GM12891 (cell line): ENCODE measurements around the gene CLDN19.

Experiments used
- POLR2A ChIP-seq: IDR thresholded peaks from 2 replicates; pipeline ENCODE4 v1.6.1; 2011; ENCODE audit warnings: low read depth, low read length, control low read depth
- POLR2AphosphoS5 ChIP-seq: IDR thresholded peaks from 2 replicates; pipeline ENCODE4 v1.6.1; 2011; ENCODE audit warnings: low read depth, low read length, control low read depth
- SPI1 ChIP-seq: IDR thresholded peaks from 2 replicates; pipeline ENCODE4 v1.6.1; 2011; ENCODE audit warnings: low read depth, low read length, control low read depth
- TAF1 ChIP-seq: IDR thresholded peaks from 2 replicates; pipeline ENCODE4 v1.6.1; 2011; ENCODE audit warnings: low read depth, low read length, control low read depth

GRCh38 chr1:42784946-42785693 lies 45.1 kb upstream of the CLDN19 start, which contains the start of gene TMEM269:
- no peak for TF ChIP-seq SPI1
- TF ChIP-seq TAF1 = no peak
- no peak for TF ChIP-seq POLR2A
- no peak for TF ChIP-seq POLR2AphosphoS5
